GM12878 (cell line): ENCODE measurements around the gene CCDC34. TPM values are rescaled to one million over a fixed set of nuclear protein-coding genes. Genes with fewer than 3 reads are reported as not detected.

Experiments
- ATAC-seq: fragments of 200-7000 bp; cut with Tn5 transposase; 3 replicates; pipeline ENCODE4 v1.9.1; 2020; ENCODE audit warnings: mild to moderate bottlenecking, moderate library complexity
- BruUV-seq: library from RNA; stranded (reverse); fragments of 400-500 nt; replicated peaks from 2 replicates; lab custom pipeline; 2021; lab: Mats Ljungman, UMichigan
- CTCF ChIA-PET: fragments of 300-600 bp; sonication (Branson Sonifier 250); formaldehyde crosslinking; extraction: SDS; loops from one replicate; lab custom pipeline; 2021; ENCODE audit warnings: inconsistent platforms; lab: Yijun Ruan, JAX
- POLR2A ChIA-PET: fragments of 350-600 bp; formaldehyde crosslinking; extraction: SDS; loops from one replicate; lab custom pipeline; 2021; ENCODE audit warnings: inconsistent platforms; lab: Charles Lee
- RAD21 ChIA-PET: fragments of 300-600 bp; sonication (Branson Sonifier 250); formaldehyde crosslinking; loops from one replicate; lab custom pipeline; 2023; ENCODE audit warnings: antibody characterized with exemption; ENCODE audit not compliant: unreplicated experiment; lab: Charles Lee
- SMC1A ChIA-PET: fragments of 300-600 bp; sonication (Branson Sonifier 250); formaldehyde crosslinking; loops from one replicate; lab custom pipeline; 2023; ENCODE audit not compliant: unreplicated experiment, uncharacterized antibody; lab: Charles Lee
- DNase-seq: peaks from one replicate; pipeline ENCODE4 v3.0.0-alpha.2; 2011; ENCODE audit warnings: low read depth, low spot score
- FAIRE-seq: peaks from 3 replicates; lab custom pipeline; 2011; peaks lifted over from hg19 to GRCh38; lab: Jason Lieb, UNC
- H2AFZ ChIP-seq: 2 replicates; pipeline ENCODE4 v1.6.0; 2011; ENCODE audit warnings: low read depth, low read length, control low read depth; ENCODE audit not compliant: control insufficient read depth
- H3K27ac ChIP-seq: 2 replicates; pipeline ENCODE4 v1.5.1; 2011; ENCODE audit warnings: control low read depth; ENCODE audit not compliant: control insufficient read depth, insufficient read depth
- H3K27me3 ChIP-seq, 2 experiments: replicated peaks in 1 of 2; 2 replicates each; pipeline versions ENCODE4 v1.6.0 to v1.6.1; 2011; ENCODE audit warnings: low read length in 1 of 2; ENCODE audit not compliant: control insufficient read depth in 2 of 2, insufficient read depth in 2 of 2
- H3K36me3 ChIP-seq, 2 experiments: 2 replicates each; pipeline ENCODE4 v1.5.1; 2011; ENCODE audit warnings: low read length in 1 of 2; ENCODE audit not compliant: control insufficient read depth in 2 of 2, insufficient read depth in 2 of 2
- H3K4me1 ChIP-seq: 2 replicates; pipeline ENCODE4 v1.6.1; 2011; ENCODE audit warnings: mild to moderate bottlenecking, low read length, moderate library complexity, mixed read lengths; ENCODE audit not compliant: control insufficient read depth, insufficient read depth
- H3K4me2 ChIP-seq: 2 replicates; pipeline ENCODE4 v1.6.0; 2011; ENCODE audit warnings: control low read depth; ENCODE audit not compliant: control insufficient read depth, insufficient read depth
- H3K4me3 ChIP-seq: fragments of 200-600 bp; sonication (generic); 2 replicates; pipeline ENCODE4 v1.5.1; 2016
- H3K79me2 ChIP-seq: 2 replicates; pipeline ENCODE4 v1.6.0; 2011; ENCODE audit warnings: low read length; ENCODE audit not compliant: control insufficient read depth, insufficient read depth
- H3K9ac ChIP-seq: 2 replicates; pipeline ENCODE4 v1.8.0; 2011; ENCODE audit warnings: low read length, control low read depth, mixed read lengths; ENCODE audit not compliant: control insufficient read depth, insufficient read depth
- H3K9me3 ChIP-seq: replicated peaks from 3 replicates; pipeline ENCODE4 v1.5.1; 2011; ENCODE audit warnings: mild to moderate bottlenecking, low read length; ENCODE audit not compliant: control insufficient read depth, insufficient read depth
- H4K20me1 ChIP-seq: 2 replicates; pipeline ENCODE4 v1.6.0; 2011; ENCODE audit not compliant: control insufficient read depth, insufficient read depth
- BRCA1 ChIP-seq: IDR thresholded peaks from 2 replicates; pipeline ENCODE4 v1.6.1; 2011; ENCODE audit warnings: low read depth, low read length, improper control_type of control experiment
- CEBPB ChIP-seq, 2 experiments: fragments of 150-350 bp in 1 of 2; IDR thresholded peaks; 2 replicates each; pipeline ENCODE4 v1.6.1; 2012 to 2014; ENCODE audit warnings: low read depth in 2 of 2, low read length in 2 of 2, borderline replicate concordance in 1 of 2, inconsistent platforms in 1 of 2
- CHD1 ChIP-seq: IDR thresholded peaks from 2 replicates; pipeline ENCODE4 v1.6.1; 2012; ENCODE audit warnings: low read depth, low read length, improper control_type of control experiment
- FOS ChIP-seq: IDR thresholded peaks from 3 replicates; pipeline ENCODE4 v1.6.1; 2011; ENCODE audit warnings: borderline replicate concordance; ENCODE audit not compliant: insufficient read length; ENCODE audit errors: extremely low read depth
- HDAC2 ChIP-seq: fragments of 200-600 bp; sonication (generic); IDR thresholded peaks from 2 replicates; pipeline ENCODE4 v1.6.1; 2017
- MTA3 ChIP-seq: IDR thresholded peaks from 2 replicates; pipeline ENCODE4 v1.6.1; 2012; ENCODE audit warnings: low read length, inconsistent platforms, borderline replicate concordance
- NR2C1 ChIP-seq: fragments of 450-650 bp; IDR thresholded peaks from 2 replicates; pipeline ENCODE4 v1.6.1; 2017; ENCODE audit warnings: antibody characterized with exemption, mild to moderate bottlenecking, moderate library complexity
- PML ChIP-seq: IDR thresholded peaks from 2 replicates; pipeline ENCODE4 v1.6.1; 2012; ENCODE audit warnings: low read length, inconsistent platforms
- POLR2AphosphoS2 ChIP-seq: IDR thresholded peaks from 2 replicates; pipeline ENCODE4 v1.6.1; 2011; ENCODE audit warnings: low read depth, mild to moderate bottlenecking, low read length, improper control_type of control experiment, moderate library complexity
- RUNX3 ChIP-seq: IDR thresholded peaks from 2 replicates; pipeline ENCODE4 v1.6.1; 2012; ENCODE audit warnings: low read length, inconsistent platforms
- SIX5 ChIP-seq: IDR thresholded peaks from 2 replicates; pipeline ENCODE4 v1.6.1; 2011; ENCODE audit warnings: mild to moderate bottlenecking, low read depth, low read length, moderate library complexity; ENCODE audit not compliant: severe bottlenecking
- SUPT20H ChIP-seq: IDR thresholded peaks from 2 replicates; pipeline ENCODE4 v1.6.1; 2011; ENCODE audit warnings: low read depth, mild to moderate bottlenecking, low read length, moderate library complexity, borderline replicate concordance; ENCODE audit not compliant: control insufficient read depth
- TCF12 ChIP-seq: IDR thresholded peaks from 2 replicates; pipeline ENCODE4 v1.6.1; 2011; ENCODE audit warnings: low read depth, mild to moderate bottlenecking, low read length
- WGBS: methylation state at CpG from one replicate; pipeline ENCODE4 v1.1.6; 2016; ENCODE audit warnings: low lambda C conversion rate; ENCODE audit not compliant: insufficient replicate concordance, insufficient coverage; ENCODE audit errors: missing lambda C conversion rate; 5-methylcytosine and 5-hydroxymethylcytosine counted together
- in situ Hi-C: fragments of 300-500 bp; cut with MboI; formaldehyde crosslinking; loops from 9 replicates; pipeline ENCODE4 v1.14.3; 2018; ENCODE audit warnings: mixed read lengths
- intact Hi-C: fragments of 100-400 bp; cut with micrococcal nuclease; formaldehyde crosslinking; loops from one replicate; pipeline ENCODE4 v1.14.2; 2022; ENCODE audit not compliant: unreplicated experiment
- polyA plus RNA-seq, 11 experiments: library from polyadenylated mRNA; depleted of rRNA in 4 of 11; unstranded in 6 of 11; stranded (reverse) in 5 of 11; fragments of >200 nt; fragmentation: Nextera tagmentation in 4 of 11; fragmentation: Illumina TruSeq in 1 of 11; extraction: Ambion mirVana in 4 of 11; extraction: Trizol in 1 of 11; gene quantifications; 1 replicate in 1 of 11; 2 replicates in 10 of 11; pipeline versions ENCODE4 v1.2.1 to v1.2.3, GENCODE V29; 2011 to 2016; ENCODE audit warnings: inconsistent platforms in 2 of 11, missing spikeins in 2 of 11, low read depth in 1 of 11
- total RNA-seq, 4 experiments: library from RNA; depleted of rRNA in 3 of 4; stranded (reverse); fragments of >200 nt in 3 of 4; fragmentation: Illumina TruSeq in 1 of 4; extraction: Trizol in 1 of 4; gene quantifications; 2 replicates each; pipeline versions ENCODE4 v1.2.1 to v1.2.3, GENCODE V29; 2013 to 2021
- TF ChIP-seq, protein P1 (sequence below): fragments of 450-650 bp; IDR thresholded peaks from 2 replicates; pipeline ENCODE4 v1.6.1; 2014; ENCODE audit warnings: mild to moderate bottlenecking
- TF ChIP-seq, protein P2 (sequence below), 3 experiments: IDR thresholded peaks in 2 of 3; conservative IDR thresholded peaks in 1 of 3; 2 replicates each; pipeline ENCODE4 v1.5.1; 2011; ENCODE audit warnings: low read depth in 3 of 3, low read length in 3 of 3, mild to moderate bottlenecking in 3 of 3, control low read depth in 2 of 3, moderate library complexity in 2 of 3, inconsistent platforms in 1 of 3, mixed read lengths in 1 of 3; ENCODE audit not compliant: control insufficient read depth in 2 of 3, insufficient read depth in 1 of 3; ENCODE audit errors: extremely low read depth in 1 of 3
- TF ChIP-seq, protein P3 (sequence below): fragments of 450-650 bp; IDR thresholded peaks from 2 replicates; pipeline ENCODE4 v1.6.1; 2016; ENCODE audit warnings: mild to moderate bottlenecking

Gene CCDC34
- total and polyA plus RNA-seq, 10 of the 15 experiments (the other 5 are each of a cell fraction or from before 2014, with no cell fraction given) = 6.2 to 39.1 (median 14.6) TPM

DNA sequence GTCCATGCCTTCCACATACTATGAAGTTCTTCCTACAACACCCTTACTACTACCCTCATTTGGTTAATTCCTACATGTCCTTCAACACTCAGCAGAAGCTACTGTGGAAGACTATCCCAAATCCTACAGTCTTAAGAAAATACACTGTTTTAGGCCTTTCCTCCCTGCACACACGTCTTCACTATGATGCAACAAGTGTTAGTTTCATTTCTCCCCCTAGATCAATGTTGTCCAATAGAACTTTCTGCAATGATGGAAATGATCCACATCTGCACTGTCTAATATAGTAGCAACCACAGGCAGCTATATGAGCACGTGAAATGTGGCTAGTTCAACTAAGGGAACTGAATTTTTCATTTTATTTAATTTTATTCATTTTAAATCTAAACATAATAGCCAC, 46.7 kb upstream of the CCDC34 start:
- Histone ChIP-seq H4K20me1 (no peaks in the 10 kb centered on the region), H3K9ac (no peak overlapping the region), H3K4me3 (no peak overlapping the region), H3K4me1 (no peaks in the 10 kb centered on the region), H3K36me3 (no peaks in the 10 kb centered on the region), H3K4me2 (no peak overlapping the region), H2AFZ (no peak overlapping the region), H3K27me3 (no peaks in the 10 kb centered on the region), H3K27ac (no peak overlapping the region), H3K79me2 (no peaks in the 10 kb centered on the region), H3K9me3 (no peaks in the 10 kb centered on the region)
- intact Hi-C loops = no loop called here
- ChIA-PET POLR2A (no interaction called here), CTCF (no interaction called here), SMC1A (interaction anchor here (0.7 kb wide), 1 partner anchor 279 kb away, joined by 3 read pairs; no protein-coding TSS in a partner anchor), RAD21 (no interaction called here)
- BruUV-seq = no TSS peak
- ATAC-seq = no peak
- in situ Hi-C loops = no loop called here
- no peak for DNase-seq
- WGBS = 5% methylated on average over 2 of the region's 2 CpGs
- no peak for FAIRE-seq
- TF ChIP-seq CEBPB (IDR thresholded peaks at IDR 0.05; ENCODE audit: borderline replicate concordance in 1 of 2, low read depth in 2 of 2, low read length in 2 of 2) (no peak), TCF12 (no peak), BRCA1 (no peak), PML (no peak), CHD1 (no peak), MTA3 (no peak)
- TF ChIP-seq, protein P1, sequence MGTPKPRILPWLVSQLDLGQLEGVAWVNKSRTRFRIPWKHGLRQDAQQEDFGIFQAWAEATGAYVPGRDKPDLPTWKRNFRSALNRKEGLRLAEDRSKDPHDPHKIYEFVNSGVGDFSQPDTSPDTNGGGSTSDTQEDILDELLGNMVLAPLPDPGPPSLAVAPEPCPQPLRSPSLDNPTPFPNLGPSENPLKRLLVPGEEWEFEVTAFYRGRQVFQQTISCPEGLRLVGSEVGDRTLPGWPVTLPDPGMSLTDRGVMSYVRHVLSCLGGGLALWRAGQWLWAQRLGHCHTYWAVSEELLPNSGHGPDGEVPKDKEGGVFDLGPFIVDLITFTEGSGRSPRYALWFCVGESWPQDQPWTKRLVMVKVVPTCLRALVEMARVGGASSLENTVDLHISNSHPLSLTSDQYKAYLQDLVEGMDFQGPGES = no peak
- TF ChIP-seq, all 136 proteins: peak for 0

DNA sequence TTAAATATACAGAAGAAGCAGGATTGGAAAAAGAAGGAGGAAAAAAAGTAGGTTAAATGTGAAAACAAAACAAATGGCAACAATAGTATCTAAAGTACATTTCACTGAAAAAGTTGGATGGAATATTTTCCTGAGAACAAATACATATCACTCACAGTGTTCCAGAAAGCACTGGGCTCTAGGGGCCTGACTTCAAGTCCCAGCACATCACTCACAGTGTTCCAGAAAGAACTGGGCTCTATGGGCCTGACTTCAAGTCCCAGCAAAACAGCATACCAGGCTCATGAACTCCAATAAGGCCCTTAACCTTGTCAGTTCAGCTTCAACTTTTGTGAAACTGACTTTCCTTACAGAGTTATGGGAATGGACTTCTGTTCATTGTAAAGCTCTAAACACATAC, 46.0 kb upstream of the CCDC34 start:
- intact Hi-C loops = no loop called here
- FAIRE-seq = no peak
- in situ Hi-C loops = no loop called here
- no peak for TF ChIP-seq HDAC2
- no peak for TF ChIP-seq SIX5
- TF ChIP-seq, protein P2, sequence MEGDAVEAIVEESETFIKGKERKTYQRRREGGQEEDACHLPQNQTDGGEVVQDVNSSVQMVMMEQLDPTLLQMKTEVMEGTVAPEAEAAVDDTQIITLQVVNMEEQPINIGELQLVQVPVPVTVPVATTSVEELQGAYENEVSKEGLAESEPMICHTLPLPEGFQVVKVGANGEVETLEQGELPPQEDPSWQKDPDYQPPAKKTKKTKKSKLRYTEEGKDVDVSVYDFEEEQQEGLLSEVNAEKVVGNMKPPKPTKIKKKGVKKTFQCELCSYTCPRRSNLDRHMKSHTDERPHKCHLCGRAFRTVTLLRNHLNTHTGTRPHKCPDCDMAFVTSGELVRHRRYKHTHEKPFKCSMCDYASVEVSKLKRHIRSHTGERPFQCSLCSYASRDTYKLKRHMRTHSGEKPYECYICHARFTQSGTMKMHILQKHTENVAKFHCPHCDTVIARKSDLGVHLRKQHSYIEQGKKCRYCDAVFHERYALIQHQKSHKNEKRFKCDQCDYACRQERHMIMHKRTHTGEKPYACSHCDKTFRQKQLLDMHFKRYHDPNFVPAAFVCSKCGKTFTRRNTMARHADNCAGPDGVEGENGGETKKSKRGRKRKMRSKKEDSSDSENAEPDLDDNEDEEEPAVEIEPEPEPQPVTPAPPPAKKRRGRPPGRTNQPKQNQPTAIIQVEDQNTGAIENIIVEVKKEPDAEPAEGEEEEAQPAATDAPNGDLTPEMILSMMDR (IDR thresholded peaks at IDR 0.05 in 2 of 3, conservative IDR thresholded peaks at IDR 0.05 in 1 of 3; ENCODE audit: control insufficient read depth in 2 of 3, extremely low read depth in 1 of 3, insufficient read depth in 1 of 3, low read depth in 3 of 3, low read length in 3 of 3) = no peak
- TF ChIP-seq FOS = no peak
- no peak for TF ChIP-seq MTA3
- no peak for TF ChIP-seq POLR2AphosphoS2
- no peak for TF ChIP-seq NR2C1
- TF ChIP-seq, protein P3, sequence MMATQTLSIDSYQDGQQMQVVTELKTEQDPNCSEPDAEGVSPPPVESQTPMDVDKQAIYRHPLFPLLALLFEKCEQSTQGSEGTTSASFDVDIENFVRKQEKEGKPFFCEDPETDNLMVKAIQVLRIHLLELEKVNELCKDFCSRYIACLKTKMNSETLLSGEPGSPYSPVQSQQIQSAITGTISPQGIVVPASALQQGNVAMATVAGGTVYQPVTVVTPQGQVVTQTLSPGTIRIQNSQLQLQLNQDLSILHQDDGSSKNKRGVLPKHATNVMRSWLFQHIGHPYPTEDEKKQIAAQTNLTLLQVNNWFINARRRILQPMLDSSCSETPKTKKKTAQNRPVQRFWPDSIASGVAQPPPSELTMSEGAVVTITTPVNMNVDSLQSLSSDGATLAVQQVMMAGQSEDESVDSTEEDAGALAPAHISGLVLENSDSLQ = no peak
- TF ChIP-seq RUNX3 = no peak
- TF ChIP-seq SUPT20H = no peak

More for the DNA sequence above, 46.0 kb upstream of the CCDC34 start:
- no peaks in the 10 kb centered on the region for H3K79me2 ChIP-seq
- H3K9ac ChIP-seq = no peak overlapping the region
- H3K4me1 ChIP-seq = no peaks in the 10 kb centered on the region
- H3K4me2 ChIP-seq = no peak overlapping the region
- DNase-seq (no peak), ATAC-seq (no peak)
- ChIA-PET CTCF (no interaction called here), SMC1A (interaction anchor here (0.7 kb wide), 1 partner anchor 279 kb away, joined by 3 read pairs; no protein-coding TSS in a partner anchor), RAD21 (no interaction called here), POLR2A (no interaction called here)
- no peaks in the 10 kb centered on the region for H3K9me3 ChIP-seq
- H3K27ac ChIP-seq = no peak overlapping the region
- no peaks in the 10 kb centered on the region for H3K36me3 ChIP-seq
- no peaks in the 10 kb centered on the region for H3K27me3 ChIP-seq
- H4K20me1 ChIP-seq = no peaks in the 10 kb centered on the region
- no TSS peak for BruUV-seq
- no peak overlapping the region for H2AFZ ChIP-seq
- no peak overlapping the region for H3K4me3 ChIP-seq
